C4-2B (cell line): ENCODE results near the gene SELENOF.
"Not testable (repeated sequence)": the region's sequence is repeated elsewhere in the genome, so short reads cannot be mapped to it uniquely, and the experiment has no call there.

Source experiments
- CTCF ChIP-seq: fragments of 450-650 bp; conservative IDR thresholded peaks from 2 replicates; pipeline ENCODE4 v1.5.1; 2017; ENCODE audit warnings: mild to moderate bottlenecking
- ZFX ChIP-seq: fragments of 450-650 bp; IDR thresholded peaks from 2 replicates; pipeline ENCODE4 v1.6.1; 2017

- not testable (repeated sequence) for TF ChIP-seq CTCF, ZFX
Measured at GRCh38 chr1:86899401-86899800, 14.5 kb downstream of the SELENOF start.
